IPS-20b (cell line): ENCODE data around the gene BABAM2.
"Not testable (repeated sequence)": the region's sequence is repeated elsewhere in the genome, so short reads cannot be mapped to it uniquely, and the experiment has no call there.

Experiments
- H3K27ac ChIP-seq: one replicate; pipeline ENCODE4 v1.5.1; 2013; ENCODE audit warnings: low read length
- H3K27me3 ChIP-seq: 2 replicates; pipeline ENCODE4 v1.6.1; 2013; ENCODE audit warnings: mild to moderate bottlenecking, low read length, inconsistent platforms; ENCODE audit not compliant: insufficient read depth
- H3K36me3 ChIP-seq: 2 replicates; pipeline ENCODE4 v1.6.1; 2013; ENCODE audit warnings: low read depth, mild to moderate bottlenecking, inconsistent platforms, low read length, moderate library complexity; ENCODE audit not compliant: insufficient read depth
- H3K4me1 ChIP-seq: 2 replicates; pipeline ENCODE4 v1.6.1; 2013; ENCODE audit warnings: mild to moderate bottlenecking, control low read depth, inconsistent platforms, low read length, moderate library complexity; ENCODE audit not compliant: insufficient read depth
- H3K4me3 ChIP-seq: 2 replicates; pipeline ENCODE4 v1.5.1; 2013; ENCODE audit warnings: mild to moderate bottlenecking, low read length, inconsistent platforms
- H3K9ac ChIP-seq: 2 replicates; pipeline ENCODE4 v1.6.1; 2013; ENCODE audit warnings: low read depth, mild to moderate bottlenecking, inconsistent platforms, low read length, moderate library complexity
- H3K9me3 ChIP-seq: 2 replicates; pipeline ENCODE4 v1.6.1; 2013; ENCODE audit warnings: mild to moderate bottlenecking, low read depth, low read length, inconsistent platforms; ENCODE audit not compliant: insufficient read depth

Gene BABAM2

DNA sequence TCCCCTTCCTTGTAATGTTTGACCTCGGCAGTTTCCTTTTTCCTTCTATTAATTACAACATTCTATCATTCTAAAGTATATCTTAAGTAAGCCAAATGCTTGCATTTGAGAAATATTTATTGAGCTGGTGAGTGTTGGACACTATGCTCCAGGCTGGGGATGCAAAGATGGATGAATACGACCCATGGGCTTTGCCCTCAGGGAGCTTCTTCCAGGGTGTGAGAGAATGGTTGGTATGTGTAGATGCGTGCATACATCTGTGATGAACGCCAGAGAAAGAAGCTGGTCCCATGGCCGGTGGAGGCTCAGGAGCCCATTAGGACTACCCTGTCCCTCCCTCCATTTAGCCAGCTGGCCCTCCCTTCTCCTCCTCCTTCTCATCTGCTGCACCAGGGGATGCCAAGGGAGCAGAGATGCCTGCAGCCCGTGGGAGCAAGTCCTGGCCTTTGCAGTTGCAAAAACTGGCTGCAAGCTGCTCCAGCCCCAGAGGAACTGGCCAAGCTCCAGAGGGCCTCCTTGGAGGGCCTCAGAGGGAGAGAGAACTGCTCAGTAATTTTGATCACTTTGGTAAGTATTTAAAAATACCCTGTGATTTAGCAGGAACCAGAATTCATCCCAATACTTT, 436.5 kb downstream of the BABAM2 start:
- peaks cover 27% of the 10 kb centered on the region for H3K4me1 ChIP-seq
- H3K27ac ChIP-seq: no peak overlapping the region
- no peak overlapping the region for H3K4me3 ChIP-seq
- no peak overlapping the region for H3K9ac ChIP-seq
- no peaks in the 10 kb centered on the region for H3K27me3 ChIP-seq
- no peaks in the 10 kb centered on the region for H3K9me3 ChIP-seq
- no peaks in the 10 kb centered on the region for H3K36me3 ChIP-seq

DNA sequence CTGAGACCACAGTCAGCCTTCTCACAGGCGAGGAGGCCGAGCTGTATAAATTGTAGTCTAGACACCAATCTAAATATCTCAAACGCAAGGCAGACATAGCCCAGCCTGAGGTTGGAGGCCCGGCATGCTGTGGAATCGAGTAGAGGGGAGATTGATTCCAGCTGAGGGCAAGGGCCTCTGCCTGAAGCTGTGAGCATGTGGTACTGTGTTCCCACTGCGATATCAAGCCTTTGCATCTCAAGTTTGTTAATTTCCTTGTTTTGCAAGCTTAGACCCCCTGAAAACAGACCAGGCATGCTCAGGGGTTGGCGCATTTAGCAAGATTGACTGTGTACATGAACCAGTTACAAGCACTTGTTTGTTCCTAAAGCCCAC, 437.0 kb downstream of the BABAM2 start:
- peaks cover 22% of the 10 kb centered on the region; the same call in 1 of the 2 replicates for H3K4me1 ChIP-seq
- no peaks in the 10 kb centered on the region for H3K27me3 ChIP-seq
- H3K4me3 ChIP-seq: no peak overlapping the region
- H3K36me3 ChIP-seq: no peaks in the 10 kb centered on the region
- H3K9me3 ChIP-seq: no peaks in the 10 kb centered on the region
- no peak overlapping the region for H3K27ac ChIP-seq
- H3K9ac ChIP-seq: no peak overlapping the region

DNA sequence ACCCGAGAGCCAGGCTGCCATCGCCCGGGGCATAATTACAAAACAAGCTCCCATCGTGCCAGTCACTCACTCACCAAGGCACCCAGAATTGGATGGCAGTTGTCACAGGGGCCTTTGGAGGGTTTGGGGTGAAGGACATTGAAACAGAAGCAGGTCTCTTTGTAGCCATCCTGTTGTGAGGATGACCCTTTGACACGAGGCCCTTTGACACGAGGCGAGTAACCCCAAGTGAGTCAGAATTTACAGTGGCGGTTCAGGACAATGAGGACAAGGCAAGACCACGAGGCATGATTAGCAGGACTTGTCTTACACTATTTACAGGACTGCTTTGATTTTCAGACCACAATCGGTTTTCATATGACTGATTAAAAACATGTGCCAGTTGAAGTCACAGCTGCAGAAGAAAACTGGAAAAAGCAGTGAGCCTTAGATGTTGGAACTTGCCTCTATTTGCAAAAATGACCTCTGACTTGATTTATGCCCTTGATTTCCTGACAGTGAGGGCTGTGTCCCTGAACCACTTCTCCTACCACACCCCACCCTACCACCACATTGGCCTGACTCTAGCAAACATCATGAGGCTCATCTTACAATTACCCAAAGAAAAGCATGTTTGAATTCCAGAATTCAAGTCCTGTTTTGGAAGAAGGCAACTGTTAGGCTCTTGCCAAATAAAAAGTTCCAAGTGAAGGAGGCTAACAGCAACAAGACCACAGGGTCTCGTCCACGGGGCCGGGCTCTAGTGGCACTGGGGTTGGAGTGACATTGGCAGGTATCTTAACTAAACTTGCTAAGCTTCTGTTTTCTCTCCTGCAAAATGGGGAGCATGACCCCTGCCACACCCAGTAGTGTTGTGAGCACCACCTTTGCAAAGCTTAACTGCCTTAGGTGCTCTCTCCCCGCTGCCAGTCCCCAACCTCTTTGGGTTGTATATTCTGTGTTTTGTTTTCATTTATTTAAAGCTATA, 437.7 kb downstream of the BABAM2 start:
- H3K27ac ChIP-seq: no peak overlapping the region
- H3K9me3 ChIP-seq: no peaks in the 10 kb centered on the region

DNA sequence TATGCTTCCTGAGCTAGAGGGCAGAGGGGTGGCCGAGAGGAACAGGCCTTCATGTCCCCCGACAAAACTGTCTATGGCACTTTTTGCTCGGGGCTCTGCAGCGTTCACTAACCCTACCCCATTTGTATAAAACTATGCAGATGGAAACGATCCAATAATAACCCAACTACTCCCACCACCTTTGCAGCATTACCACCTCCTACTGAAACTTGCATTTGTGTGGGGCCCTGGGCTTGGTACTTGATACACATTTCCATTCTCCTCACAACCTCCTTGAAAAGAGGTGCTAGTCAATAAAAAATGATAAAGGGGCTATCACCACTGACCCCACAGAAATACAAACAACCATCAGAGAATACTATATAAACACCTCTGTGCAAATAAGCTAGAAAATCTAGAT, 438.7 kb downstream of the BABAM2 start:
- H3K4me1 ChIP-seq: peaks cover 14% of the 10 kb centered on the region; the same call in 1 of the 2 replicates
- no peaks in the 10 kb centered on the region for H3K36me3 ChIP-seq
- H3K27ac ChIP-seq: no peak overlapping the region
- H3K9ac ChIP-seq: no peak overlapping the region
- H3K27me3 ChIP-seq: no peaks in the 10 kb centered on the region
- no peak overlapping the region for H3K4me3 ChIP-seq
- H3K9me3 ChIP-seq: no peaks in the 10 kb centered on the region

More for the DNA sequence above, 437.7 kb downstream of the BABAM2 start:
- no peak overlapping the region for H3K9ac ChIP-seq
- H3K27me3 ChIP-seq: no peaks in the 10 kb centered on the region
- H3K4me1 ChIP-seq: peaks cover 15% of the 10 kb centered on the region; the same call in 1 of the 2 replicates
- no peaks in the 10 kb centered on the region for H3K36me3 ChIP-seq
- no peak overlapping the region for H3K4me3 ChIP-seq

DNA sequence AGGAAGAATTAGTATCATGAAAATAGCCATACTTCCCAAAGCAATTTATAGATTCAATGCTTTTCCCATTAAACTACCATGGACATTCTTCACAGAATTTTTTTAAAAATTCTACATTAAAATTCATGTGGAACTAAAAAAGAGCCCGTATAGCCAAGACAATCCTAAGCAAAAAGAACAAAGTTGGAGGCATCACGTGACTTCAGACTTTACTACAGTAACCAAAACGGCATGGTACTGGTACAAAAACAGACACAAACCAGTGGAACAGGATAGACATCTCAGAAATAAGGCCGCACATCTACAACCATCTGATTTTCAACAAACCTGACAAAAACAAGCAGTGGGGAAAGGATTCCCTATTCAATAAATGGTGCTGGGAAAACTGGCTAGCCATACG, 440.2 kb downstream of the BABAM2 start:
- H3K4me1 ChIP-seq, H3K36me3 ChIP-seq, H3K27me3 ChIP-seq, H3K27ac ChIP-seq, H3K9ac ChIP-seq, H3K4me3 ChIP-seq, H3K9me3 ChIP-seq: not testable (repeated sequence)

DNA sequence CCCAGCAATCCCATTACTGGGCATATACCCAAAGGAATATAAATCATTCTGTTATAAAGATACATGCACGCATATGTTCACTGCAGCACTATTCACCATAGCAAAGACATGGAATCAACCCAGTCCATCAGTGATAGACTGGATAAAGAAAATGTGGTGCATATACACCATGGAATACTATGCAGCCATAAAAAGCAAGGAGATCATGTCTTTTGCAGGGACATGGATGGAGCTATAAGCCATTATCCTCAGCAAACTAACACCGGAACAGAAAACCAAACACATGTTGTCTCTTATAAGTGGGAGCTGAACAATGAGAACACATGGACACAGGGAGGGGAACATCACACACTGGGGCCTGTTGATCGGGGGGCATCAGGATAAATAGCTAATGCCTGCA, 441.3 kb downstream of the BABAM2 start:
- not testable (repeated sequence) for H3K9ac ChIP-seq, H3K4me1 ChIP-seq, H3K27ac ChIP-seq, H3K4me3 ChIP-seq, H3K36me3 ChIP-seq, H3K9me3 ChIP-seq, H3K27me3 ChIP-seq

DNA sequence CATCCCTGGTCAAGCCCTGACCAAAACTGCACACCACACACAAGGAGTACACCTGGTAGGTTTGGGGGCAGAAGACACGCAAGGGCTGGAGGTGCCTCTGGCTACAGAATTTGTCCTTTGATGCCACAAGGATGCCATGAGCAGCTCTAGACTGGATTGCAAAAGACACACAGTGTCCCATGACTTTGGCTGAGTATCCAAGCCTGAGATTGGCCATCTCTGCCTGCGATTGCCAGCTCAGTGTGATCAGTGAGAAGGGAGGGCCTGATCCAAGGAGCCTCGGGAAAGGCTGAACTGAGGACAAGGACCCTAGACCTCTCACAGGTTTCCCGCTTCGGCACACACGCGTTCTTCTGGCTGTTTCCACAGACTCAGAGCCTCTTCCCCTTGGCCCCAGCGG, 442.2 kb downstream of the BABAM2 start:
- Histone ChIP-seq H3K9ac (no peak overlapping the region), H3K27ac (no peak overlapping the region), H3K36me3 (no peaks in the 10 kb centered on the region), H3K4me1 (no peaks in the 10 kb centered on the region), H3K4me3 (no peak overlapping the region), H3K9me3 (no peaks in the 10 kb centered on the region), H3K27me3 (no peaks in the 10 kb centered on the region)

DNA sequence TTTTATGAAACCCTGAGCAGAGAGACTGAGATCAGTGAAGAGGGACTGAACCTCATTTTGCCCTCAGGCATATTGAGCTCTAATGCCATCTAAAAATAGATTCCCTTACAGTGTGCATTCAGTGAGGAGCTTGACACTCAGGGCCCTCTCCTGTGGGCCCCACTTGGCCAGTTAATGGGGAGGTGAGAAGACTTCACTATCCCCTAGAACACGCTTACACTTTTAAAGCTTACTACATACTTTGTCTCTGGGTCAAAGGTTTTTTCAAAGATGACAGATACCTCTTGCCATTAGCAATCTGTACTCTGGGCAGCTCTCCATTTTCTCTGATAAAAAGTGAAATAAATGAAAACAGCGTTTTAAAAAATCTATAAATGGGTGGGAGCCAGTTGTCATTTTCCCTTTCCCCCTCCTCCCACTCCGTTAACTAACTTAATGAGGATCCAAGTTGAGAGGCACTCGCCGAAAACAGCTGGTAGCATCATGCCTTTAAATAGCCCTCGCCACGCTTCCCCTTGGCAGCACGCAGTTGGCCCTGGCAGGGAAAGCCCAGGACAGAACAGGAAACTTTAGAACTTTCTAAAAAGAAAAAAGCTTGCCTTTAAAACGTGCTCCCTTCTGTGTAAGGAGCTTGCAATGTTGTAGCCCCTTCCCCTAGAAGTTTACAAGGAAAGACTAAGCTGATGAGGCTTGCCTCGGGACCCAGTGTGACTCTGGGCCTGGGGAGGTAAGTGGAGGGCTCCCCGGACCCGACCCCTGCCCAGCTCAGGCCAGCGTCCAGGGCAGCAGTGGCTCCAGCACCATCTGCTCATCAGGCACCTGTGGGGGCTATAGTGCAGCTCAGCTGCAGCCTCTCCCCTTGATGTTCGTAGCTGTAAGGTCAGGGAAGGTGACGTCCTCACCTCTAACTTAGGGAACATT, 443.3 kb downstream of the BABAM2 start:
- Histone ChIP-seq H3K27ac (no peak overlapping the region), H3K36me3 (no peaks in the 10 kb centered on the region), H3K9ac (no peak overlapping the region), H3K27me3 (no peaks in the 10 kb centered on the region), H3K4me3 (no peak overlapping the region), H3K4me1 (no peaks in the 10 kb centered on the region), H3K9me3 (no peaks in the 10 kb centered on the region)

DNA sequence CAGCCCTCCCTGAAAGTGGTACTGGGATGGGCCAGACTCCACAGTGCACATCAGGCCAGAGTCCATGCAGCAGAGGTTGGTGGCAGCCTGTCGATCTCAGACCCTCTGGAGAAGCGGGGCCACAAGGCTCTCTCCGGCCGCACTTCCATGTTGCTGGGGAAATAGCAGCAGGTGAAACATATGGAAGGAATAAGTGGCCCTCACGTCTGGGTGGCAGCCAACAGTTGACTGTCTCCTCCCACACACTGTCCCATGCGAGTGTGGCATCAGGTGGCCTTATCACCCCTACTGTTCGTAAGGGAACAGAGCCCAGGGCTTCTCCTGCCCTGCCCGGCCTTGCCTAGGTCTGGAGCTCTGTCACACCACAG, 444.0 kb downstream of the BABAM2 start:
- Histone ChIP-seq H3K27ac (no peak overlapping the region), H3K9ac (no peak overlapping the region)

DNA sequence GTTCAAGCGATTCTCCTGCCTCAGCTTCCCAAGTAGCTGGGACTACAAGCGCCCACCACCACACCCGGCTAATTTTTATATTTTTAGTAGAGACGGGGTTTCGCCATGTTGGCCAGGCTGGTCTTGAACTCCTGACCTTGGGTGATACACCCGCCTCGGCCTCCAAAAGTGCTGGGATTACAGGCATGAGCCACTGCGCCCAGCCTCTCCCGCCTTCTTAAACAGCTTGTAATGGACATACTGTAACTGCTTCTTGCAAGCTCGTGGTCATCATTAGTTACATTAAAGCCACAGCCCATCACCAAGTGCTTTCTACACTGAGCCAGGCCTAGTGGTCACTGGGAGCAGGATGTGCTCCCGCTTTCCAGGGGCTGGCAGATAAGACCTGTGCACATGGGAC, 444.7 kb downstream of the BABAM2 start:
- H3K9me3 ChIP-seq, H3K4me1 ChIP-seq, H3K4me3 ChIP-seq, H3K27ac ChIP-seq, H3K27me3 ChIP-seq, H3K36me3 ChIP-seq, H3K9ac ChIP-seq: not testable (repeated sequence)

More for the DNA sequence above, 444.0 kb downstream of the BABAM2 start:
- H3K27me3 ChIP-seq: no peaks in the 10 kb centered on the region
- no peaks in the 10 kb centered on the region for H3K9me3 ChIP-seq
- H3K4me1 ChIP-seq: no peaks in the 10 kb centered on the region
- no peaks in the 10 kb centered on the region for H3K36me3 ChIP-seq
- no peak overlapping the region for H3K4me3 ChIP-seq

DNA sequence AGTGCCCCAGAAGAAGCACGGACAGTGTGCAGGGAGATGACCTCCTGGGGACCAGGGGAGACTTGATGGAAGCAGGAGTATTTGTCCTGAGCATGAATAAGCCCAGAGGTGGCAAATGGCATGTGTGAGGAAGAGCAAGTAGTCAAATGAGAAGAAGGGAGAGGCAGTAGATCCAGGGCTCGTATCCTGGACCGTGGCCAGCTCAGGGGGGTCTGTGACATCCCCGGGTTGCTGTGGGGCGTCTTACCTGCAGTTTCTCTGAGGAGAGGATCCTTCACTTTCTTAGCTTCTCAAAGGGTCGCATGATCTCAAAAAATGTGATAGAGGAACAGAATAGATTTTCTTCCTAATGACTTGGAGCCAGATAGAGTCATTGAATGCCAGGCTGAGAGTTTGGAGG, 445.1 kb downstream of the BABAM2 start:
- Histone ChIP-seq H3K4me1 (no peaks in the 10 kb centered on the region), H3K4me3 (no peak overlapping the region), H3K9me3 (no peaks in the 10 kb centered on the region), H3K36me3 (no peaks in the 10 kb centered on the region), H3K27me3 (no peaks in the 10 kb centered on the region), H3K9ac (no peak overlapping the region), H3K27ac (no peak overlapping the region)
